Common myeloid progenitor, CD34-positive (primary cell): ENCODE measurements around the gene SAA2.
"Not testable (repeated sequence)": the region's sequence is repeated elsewhere in the genome, so short reads cannot be mapped to it uniquely, and the experiment has no call there.

Experiments
- CTCF ChIA-PET: fragments of 350-600 bp; sonication (Branson Sonifier 250); formaldehyde crosslinking; loops from one replicate; lab custom pipeline; 2021; ENCODE audit warnings: antibody characterized with exemption; lab: Charles Lee
- POLR2A ChIA-PET: fragments of 350-600 bp; sonication (Branson Sonifier 250); formaldehyde crosslinking; loops from one replicate; lab custom pipeline; 2021; ENCODE audit warnings: antibody characterized with exemption; lab: Charles Lee
- DNase-seq, 3 donors: peaks; one replicate each; pipeline versions ENCODE4 v3.0.0 to v3.0.0-alpha.2; 2013
- H3K27ac ChIP-seq, 2 experiments: 1 replicate in 1 of 2; 2 replicates in 1 of 2; pipeline ENCODE4 v1.7.0; 2013; ENCODE audit warnings: inconsistent platforms in 2 of 2, low read length in 2 of 2, mild to moderate bottlenecking in 2 of 2, low read depth in 1 of 2, moderate library complexity in 1 of 2; ENCODE audit not compliant: severe bottlenecking in 2 of 2, insufficient read depth in 1 of 2, poor library complexity in 1 of 2
- H3K27me3 ChIP-seq, 5 experiments: replicated peaks in 2 of 5; 1 replicate in 3 of 5; 2 replicates in 2 of 5; pipeline versions ENCODE4 v1.6.1 to v1.7.0; 2013; ENCODE audit warnings: low read length in 4 of 5, mild to moderate bottlenecking in 2 of 5, moderate library complexity in 2 of 5, inconsistent platforms in 1 of 5; ENCODE audit not compliant: insufficient read depth in 5 of 5, control insufficient read depth in 4 of 5
- H3K36me3 ChIP-seq, 4 experiments: 1 replicate in 2 of 4; 2 replicates in 2 of 4; pipeline versions ENCODE4 v1.6.1 to v1.7.0; 2013; ENCODE audit warnings: low read length in 3 of 4, control low read depth in 1 of 4, mild to moderate bottlenecking in 1 of 4; ENCODE audit not compliant: control insufficient read depth in 4 of 4, insufficient read depth in 4 of 4
- H3K4me1 ChIP-seq, 4 experiments: 1 replicate in 3 of 4; 2 replicates in 1 of 4; pipeline versions ENCODE4 v1.6.1 to v1.7.1; 2013; ENCODE audit warnings: low read length in 3 of 4, mild to moderate bottlenecking in 3 of 4, control low read depth in 1 of 4, inconsistent platforms in 1 of 4, moderate library complexity in 1 of 4; ENCODE audit not compliant: control insufficient read depth in 4 of 4, insufficient read depth in 4 of 4; ENCODE audit errors: control extremely low read depth in 1 of 4
- H3K4me3 ChIP-seq, 7 experiments: 1 replicate in 4 of 7; 2 replicates in 3 of 7; pipeline versions ENCODE4 v1.5.1 to v1.7.0; 2013; ENCODE audit warnings: mild to moderate bottlenecking in 7 of 7, low read length in 6 of 7, moderate library complexity in 6 of 7, inconsistent platforms in 2 of 7, low read depth in 2 of 7, control low read depth in 1 of 7; ENCODE audit not compliant: insufficient read depth in 4 of 7, control insufficient read depth in 1 of 7; ENCODE audit errors: extremely low read depth in 1 of 7
- H3K9me3 ChIP-seq, 5 experiments: 1 replicate in 4 of 5; 2 replicates in 1 of 5; pipeline versions ENCODE4 v1.6.1 to v1.7.1; 2013; ENCODE audit warnings: low read length in 4 of 5, mild to moderate bottlenecking in 2 of 5, inconsistent platforms in 1 of 5, low read depth in 1 of 5, moderate library complexity in 1 of 5; ENCODE audit not compliant: control insufficient read depth in 4 of 5, insufficient read depth in 2 of 5; ENCODE audit errors: control extremely low read depth in 1 of 5
- WGBS: methylation state at CpG from one replicate; pipeline ENCODE4 v1.1.5; 2013; ENCODE audit not compliant: insufficient coverage; 5-methylcytosine and 5-hydroxymethylcytosine counted together

Gene SAA2

DNA sequence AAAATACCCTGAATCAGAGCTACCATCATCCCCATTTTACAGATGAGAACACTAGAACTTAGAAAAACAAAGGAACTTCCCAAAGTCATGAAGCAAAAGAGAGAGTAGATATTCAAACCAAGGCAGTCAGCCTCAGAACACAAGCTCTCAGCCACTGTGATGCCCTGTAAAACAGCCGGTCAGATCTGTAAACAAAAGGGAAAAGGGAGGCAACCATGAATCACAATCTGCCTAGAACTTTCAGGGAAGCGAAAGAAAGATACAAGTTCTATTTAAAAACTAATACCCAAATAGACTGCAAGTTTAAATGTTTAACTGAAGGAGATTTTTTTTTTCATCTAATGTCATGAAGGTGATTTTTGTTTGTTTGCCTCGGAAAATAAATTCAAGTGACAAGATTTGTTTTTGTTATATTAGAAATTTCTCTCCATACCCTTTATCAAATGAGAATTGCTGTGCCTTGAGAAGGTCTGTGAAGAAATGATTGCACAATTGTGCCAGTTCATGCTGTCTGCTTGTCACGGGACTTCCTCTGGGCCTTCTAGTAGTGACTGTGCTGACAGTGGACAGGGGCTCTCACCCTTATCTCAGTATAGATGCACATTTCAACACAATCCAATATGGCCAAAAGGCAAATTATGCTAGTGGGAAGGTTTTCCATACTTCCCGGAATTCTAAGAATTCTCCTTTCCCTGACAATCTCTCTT, 29.2 kb upstream of the SAA2 start:
- ChIA-PET POLR2A (interaction anchor here (0.7 kb wide), 1 partner anchor 8 kb away, joined by 4 read pairs; no protein-coding TSS in a partner anchor), CTCF (no interaction called here)
- Histone ChIP-seq H3K4me3 (no peak overlapping the region), H3K36me3 (peaks cover 12 to 32% (median 21%) of the 10 kb centered on the region in 4 experiments), H3K27me3 (no peaks in the 10 kb centered on the region), H3K9me3 (no peaks in the 10 kb centered on the region), H3K4me1 (no peaks in the 10 kb centered on the region), H3K27ac (no peak overlapping the region)
- peak in 2 of 3 donors; percentile 12 to 30 for DNase-seq
- WGBS, result 100% methylated on average over 3 of the region's 5 CpGs

- no peak for DNase-seq
- POLR2A ChIA-PET, result no interaction called here
- H3K4me1 ChIP-seq, result no peaks in the 10 kb centered on the region
- no peaks in the 10 kb centered on the region for H3K27me3 ChIP-seq
- H3K4me3 ChIP-seq, result no peak overlapping the region
- WGBS, result 60% methylated on average over 3 of the region's 4 CpGs
- H3K27ac ChIP-seq, result no peak overlapping the region
- no peaks in the 10 kb centered on the region for H3K36me3 ChIP-seq
- H3K9me3 ChIP-seq, result no peaks in the 10 kb centered on the region
- CTCF ChIA-PET, result no interaction called here
Observed at GRCh38 chr11:18271206-18271605, 22.7 kb upstream of the SAA2 start.

DNA sequence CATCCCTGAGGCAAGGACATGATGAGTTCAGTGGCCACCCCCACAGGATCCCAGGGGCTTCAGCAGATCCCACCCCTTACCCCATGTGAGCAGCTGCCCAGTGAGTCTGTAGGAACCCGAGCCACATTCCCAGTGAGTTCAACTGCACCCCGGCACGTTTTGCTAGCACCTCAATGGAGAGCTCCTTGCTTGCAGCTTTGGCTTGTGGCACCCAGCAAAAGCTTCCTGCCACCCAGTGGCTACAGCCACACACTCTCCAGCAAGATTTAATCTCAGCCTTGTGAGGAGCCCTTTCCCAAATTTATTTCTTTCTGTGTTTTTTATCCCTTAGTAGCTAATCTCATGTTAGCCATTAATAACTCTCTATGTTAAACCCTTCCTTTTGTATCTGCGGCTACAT, 21.6 kb upstream of the SAA2 start:
- H3K4me1 ChIP-seq, result no peaks in the 10 kb centered on the region
- ChIA-PET POLR2A (no interaction called here), CTCF (no interaction called here)
- DNase-seq, result no peak
- no peaks in the 10 kb centered on the region for H3K9me3 ChIP-seq
- H3K4me3 ChIP-seq, result no peak overlapping the region
- 91% methylated on average over 3 of the region's 4 CpGs for WGBS
- no peaks in the 10 kb centered on the region for H3K36me3 ChIP-seq
- no peak overlapping the region for H3K27ac ChIP-seq
- H3K27me3 ChIP-seq, result no peaks in the 10 kb centered on the region

- H3K27me3 ChIP-seq, CTCF ChIA-PET, DNase-seq, H3K36me3 ChIP-seq, POLR2A ChIA-PET, H3K4me1 ChIP-seq, H3K27ac ChIP-seq, H3K4me3 ChIP-seq, H3K9me3 ChIP-seq: not testable (repeated sequence)
- no CpG with 5 or more reads among the region's 5 CpGs for whole genome bisulfite sequencing
Observed at GRCh38 chr11:18269252-18269651, 20.8 kb upstream of the SAA2 start.

- H3K4me3 ChIP-seq, DNase-seq, H3K27me3 ChIP-seq, H3K4me1 ChIP-seq, H3K36me3 ChIP-seq, CTCF ChIA-PET, H3K9me3 ChIP-seq, H3K27ac ChIP-seq, POLR2A ChIA-PET: not testable (repeated sequence)
- no CpG with 5 or more reads among the region's 10 CpGs for WGBS
Observed at GRCh38 chr11:18267335-18268133, 19.1 kb upstream of the SAA2 start.

DNA sequence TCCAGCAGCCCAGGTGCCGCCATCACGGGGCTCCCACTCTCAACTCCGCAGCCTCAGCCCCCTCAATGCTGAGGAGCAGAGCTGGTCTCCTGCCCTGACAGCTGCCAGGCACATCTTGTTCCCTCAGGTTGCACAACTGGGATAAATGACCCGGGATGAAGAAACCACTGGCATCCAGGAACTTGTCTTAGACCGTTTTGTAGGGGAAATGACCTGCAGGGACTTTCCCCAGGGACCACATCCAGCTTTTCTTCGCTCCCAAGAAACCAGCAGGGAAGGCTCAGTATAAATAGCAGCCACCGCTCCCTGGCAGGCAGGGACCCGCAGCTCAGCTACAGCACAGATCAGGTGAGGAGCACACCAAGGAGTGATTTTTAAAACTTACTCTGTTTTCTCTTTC, 17.5 kb upstream of the SAA2 start, which contains the start of gene SAA1:
SAA1 (plus strand) TSS at position 316 of the 400 bp plus-strand sequence. CDS start 624 bp downstream, outside the sequence.
- 82% methylated on average over 5 of the region's 8 CpGs for WGBS
- Histone ChIP-seq H3K4me3 (no peak within 1 kb of the TSS), H3K36me3 (no peaks in the 10 kb centered on the region), H3K9me3 (no peaks in the 10 kb centered on the region), H3K4me1 (no peaks in the 10 kb centered on the region), H3K27ac (no peak within 1 kb of the TSS), H3K27me3 (no peaks in the 10 kb centered on the region)
- ChIA-PET POLR2A (no interaction called here), CTCF (no interaction called here)
- DNase-seq, result no peak
